Liver (tissue), 9 donors: ENCODE results near the gene MAPT. TPM values are rescaled to one million over a fixed set of nuclear protein-coding genes. Genes with fewer than 3 reads are reported as not detected.

Source experiments
- DNase-seq: peaks from one replicate; pipeline ENCODE4 v3.0.0-alpha.2; 2017; ENCODE audit warnings: low spot score
- H3K27ac ChIP-seq, 2 donors: one replicate each; pipeline ENCODE4 v1.7.0; 2013; ENCODE audit warnings: inconsistent platforms in 2 of 2, low read length in 2 of 2, control low read depth in 1 of 2, low read depth in 1 of 2, mild to moderate bottlenecking in 1 of 2
- H3K27me3 ChIP-seq, 4 donors: one replicate each; pipeline versions ENCODE4 v1.6.1 to v1.7.0; 2013; ENCODE audit warnings: low read length in 3 of 4, inconsistent platforms in 1 of 4, mild to moderate bottlenecking in 1 of 4, moderate library complexity in 1 of 4; ENCODE audit not compliant: control insufficient read depth in 4 of 4, insufficient read depth in 4 of 4
- H3K36me3 ChIP-seq, 4 donors: one replicate each; pipeline versions ENCODE4 v1.6.1 to v1.7.0; 2013; ENCODE audit warnings: low read length in 3 of 4, mild to moderate bottlenecking in 3 of 4, low read depth in 1 of 4, moderate library complexity in 1 of 4; ENCODE audit not compliant: control insufficient read depth in 4 of 4, insufficient read depth in 3 of 4
- H3K4me1 ChIP-seq, 4 donors: one replicate each; pipeline versions ENCODE4 v1.6.1 to v1.7.0; 2013; ENCODE audit warnings: low read length in 3 of 4, mild to moderate bottlenecking in 3 of 4, moderate library complexity in 1 of 4; ENCODE audit not compliant: control insufficient read depth in 4 of 4, insufficient read depth in 4 of 4
- H3K4me3 ChIP-seq, 3 donors: one replicate each; pipeline versions ENCODE4 v1.6.1 to v1.7.0; 2013; ENCODE audit warnings: low read length in 3 of 3, control low read depth in 1 of 3, low read depth in 1 of 3, mild to moderate bottlenecking in 1 of 3
- H3K9ac ChIP-seq, 2 donors: one replicate each; pipeline ENCODE4 v1.7.0; 2013; ENCODE audit warnings: low read length in 2 of 2, mild to moderate bottlenecking in 2 of 2, moderate library complexity in 2 of 2, control low read depth in 1 of 2, low read depth in 1 of 2
- H3K9me3 ChIP-seq, 4 donors: one replicate each; pipeline versions ENCODE4 v1.6.1 to v1.7.0; 2013; ENCODE audit warnings: low read length in 3 of 4; ENCODE audit not compliant: control insufficient read depth in 4 of 4
- EGR1 ChIP-seq, 2 donors: IDR thresholded peaks; 2 replicates each; pipeline ENCODE4 v1.6.1; 2016 to 2018; ENCODE audit warnings: antibody characterized with exemption in 2 of 2, low read depth in 2 of 2
- FOXA1 ChIP-seq: IDR thresholded peaks from 2 replicates; pipeline ENCODE4 v1.6.1; 2016; ENCODE audit warnings: antibody characterized with exemption
- FOXA2 ChIP-seq: IDR thresholded peaks from 2 replicates; pipeline ENCODE4 v1.6.1; 2016; ENCODE audit warnings: antibody characterized with exemption
- GABPA ChIP-seq, 2 donors: IDR thresholded peaks in 1 of 2; conservative IDR thresholded peaks in 1 of 2; 2 replicates each; pipeline ENCODE4 v1.6.1; 2016; ENCODE audit warnings: antibody characterized with exemption in 2 of 2, mild to moderate bottlenecking in 1 of 2, moderate library complexity in 1 of 2
- HNF4A ChIP-seq, 2 donors: conservative IDR thresholded peaks; 2 replicates each; pipeline ENCODE4 v1.6.1; 2016; ENCODE audit warnings: antibody characterized with exemption in 2 of 2, mild to moderate bottlenecking in 2 of 2
- HNF4G ChIP-seq: IDR thresholded peaks from 2 replicates; pipeline ENCODE4 v1.6.1; 2016; ENCODE audit warnings: antibody characterized with exemption
- JUND ChIP-seq, 2 donors: IDR thresholded peaks; 2 replicates each; pipeline ENCODE4 v1.6.1; 2016; ENCODE audit warnings: antibody characterized with exemption in 2 of 2
- NR2F2 ChIP-seq: IDR thresholded peaks from 2 replicates; pipeline ENCODE4 v1.6.1; 2016; ENCODE audit warnings: antibody characterized with exemption
- RAD21 ChIP-seq, 2 donors: IDR thresholded peaks; 2 replicates each; pipeline ENCODE4 v1.6.1; 2016; ENCODE audit warnings: antibody characterized with exemption in 2 of 2, mild to moderate bottlenecking in 2 of 2
- RXRA ChIP-seq, 2 donors: IDR thresholded peaks; 2 replicates each; pipeline ENCODE4 v1.6.1; 2017 to 2018; ENCODE audit warnings: antibody characterized with exemption in 2 of 2, mild to moderate bottlenecking in 1 of 2
- SP1 ChIP-seq: IDR thresholded peaks from 2 replicates; pipeline ENCODE4 v1.6.1; 2018; ENCODE audit warnings: antibody characterized with exemption, mild to moderate bottlenecking
- YY1 ChIP-seq: IDR thresholded peaks from 2 replicates; pipeline ENCODE4 v1.6.1; 2016; ENCODE audit warnings: antibody characterized with exemption, mild to moderate bottlenecking
- WGBS: extraction: QIAGEN DNeasy Blood & Tissue Kit; methylation state at CpG from one replicate; pipeline ENCODE4 v1.1.7; 2013; 5-methylcytosine and 5-hydroxymethylcytosine counted together
- polyA plus RNA-seq, 2 donors: library from polyadenylated mRNA; stranded (reverse) in 1 of 2; unstranded in 1 of 2; fragments of 200-250 nt in 1 of 2; fragments of >200 nt in 1 of 2; fragmentation: Nextera tagmentation in 1 of 2; extraction: Ambion mirVana in 1 of 2; gene quantifications; one replicate each; pipeline versions ENCODE4 v1.2.1 to v1.2.3, GENCODE V29; 2013 to 2015
- total RNA-seq, 2 donors: library from RNA; depleted of rRNA; stranded (reverse); fragments of >200 nt; gene quantifications; one replicate each; pipeline ENCODE4 v1.2.3, GENCODE V29; 2014
- TF ChIP-seq, protein P1 (sequence below): fragments of 150-350 bp; IDR thresholded peaks from 2 replicates; pipeline ENCODE4 v1.5.1; 2017; ENCODE audit warnings: improper control_type of control experiment, low read depth, low read length; ENCODE audit not compliant: missing input control
- TF ChIP-seq, protein P2 (sequence below): IDR thresholded peaks from 2 replicates; pipeline ENCODE4 v1.6.1; 2016; ENCODE audit warnings: antibody characterized with exemption
- TF ChIP-seq, protein P3 (sequence below): IDR thresholded peaks from 2 replicates; pipeline ENCODE4 v1.6.1; 2016; ENCODE audit warnings: antibody characterized with exemption, mild to moderate bottlenecking
- TF ChIP-seq, protein P4 (sequence below): IDR thresholded peaks from 2 replicates; pipeline ENCODE4 v1.6.1; 2016; ENCODE audit warnings: antibody characterized with exemption
- TF ChIP-seq, protein P5 (sequence below): IDR thresholded peaks from 2 replicates; pipeline ENCODE4 v1.6.1; 2016; ENCODE audit warnings: antibody characterized with exemption
- donor health status: healthy.
- donor health status: healthy.
- donor health status: healthy.
- donor health status: healthy.
- donor health status: healthy.

The MAPT gene
- total and polyA plus RNA-seq, 4 donors, result 0.05 to 0.67 (median 0.27) TPM

DNA sequence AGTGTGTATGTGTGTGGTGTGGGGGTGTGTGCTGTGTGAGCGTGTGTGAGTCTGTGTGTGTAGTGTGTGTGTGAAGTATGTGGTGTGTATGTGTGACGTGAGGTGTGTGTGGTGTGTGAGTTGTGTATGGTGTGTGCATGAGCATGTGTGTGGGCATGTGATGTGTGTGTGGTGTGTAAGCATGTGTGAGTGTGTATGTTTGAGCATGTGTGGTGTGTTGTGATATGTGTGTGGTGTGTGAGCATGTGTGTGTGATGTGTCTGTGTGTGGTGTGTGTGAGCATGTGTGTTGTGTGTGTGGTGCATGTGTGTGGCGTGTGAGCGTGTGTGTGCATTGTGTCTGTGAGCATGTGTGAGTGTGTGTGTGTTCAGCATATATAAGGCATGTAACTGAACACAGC, 20.9 kb downstream of the MAPT start:
- H3K4me1 ChIP-seq, result peaks cover 0 to 27% (median 0%) of the 10 kb centered on the region in 4 donors
- H3K36me3 ChIP-seq, result peaks cover 0 to 3% (median 1%) of the 10 kb centered on the region in 4 donors
- H3K27me3 ChIP-seq, result no peaks in the 10 kb centered on the region
- TF ChIP-seq HNF4A (conservative IDR thresholded peaks at IDR 0.05) (no peak), HNF4G (no peak), GABPA (IDR thresholded peaks at IDR 0.05 in 1 of 2, conservative IDR thresholded peaks at IDR 0.05 in 1 of 2) (no peak), FOXA1 (no peak), RAD21 (IDR thresholded peaks at IDR 0.05) (no peak), RXRA (IDR thresholded peaks at IDR 0.05) (no peak), FOXA2 (no peak), EGR1 (IDR thresholded peaks at IDR 0.05; ENCODE audit: low read depth in 2 of 2) (no peak), NR2F2 (no peak), YY1 (no peak)
- TF ChIP-seq, protein P1, sequence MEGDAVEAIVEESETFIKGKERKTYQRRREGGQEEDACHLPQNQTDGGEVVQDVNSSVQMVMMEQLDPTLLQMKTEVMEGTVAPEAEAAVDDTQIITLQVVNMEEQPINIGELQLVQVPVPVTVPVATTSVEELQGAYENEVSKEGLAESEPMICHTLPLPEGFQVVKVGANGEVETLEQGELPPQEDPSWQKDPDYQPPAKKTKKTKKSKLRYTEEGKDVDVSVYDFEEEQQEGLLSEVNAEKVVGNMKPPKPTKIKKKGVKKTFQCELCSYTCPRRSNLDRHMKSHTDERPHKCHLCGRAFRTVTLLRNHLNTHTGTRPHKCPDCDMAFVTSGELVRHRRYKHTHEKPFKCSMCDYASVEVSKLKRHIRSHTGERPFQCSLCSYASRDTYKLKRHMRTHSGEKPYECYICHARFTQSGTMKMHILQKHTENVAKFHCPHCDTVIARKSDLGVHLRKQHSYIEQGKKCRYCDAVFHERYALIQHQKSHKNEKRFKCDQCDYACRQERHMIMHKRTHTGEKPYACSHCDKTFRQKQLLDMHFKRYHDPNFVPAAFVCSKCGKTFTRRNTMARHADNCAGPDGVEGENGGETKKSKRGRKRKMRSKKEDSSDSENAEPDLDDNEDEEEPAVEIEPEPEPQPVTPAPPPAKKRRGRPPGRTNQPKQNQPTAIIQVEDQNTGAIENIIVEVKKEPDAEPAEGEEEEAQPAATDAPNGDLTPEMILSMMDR, result no peak
- TF ChIP-seq, protein P2, sequence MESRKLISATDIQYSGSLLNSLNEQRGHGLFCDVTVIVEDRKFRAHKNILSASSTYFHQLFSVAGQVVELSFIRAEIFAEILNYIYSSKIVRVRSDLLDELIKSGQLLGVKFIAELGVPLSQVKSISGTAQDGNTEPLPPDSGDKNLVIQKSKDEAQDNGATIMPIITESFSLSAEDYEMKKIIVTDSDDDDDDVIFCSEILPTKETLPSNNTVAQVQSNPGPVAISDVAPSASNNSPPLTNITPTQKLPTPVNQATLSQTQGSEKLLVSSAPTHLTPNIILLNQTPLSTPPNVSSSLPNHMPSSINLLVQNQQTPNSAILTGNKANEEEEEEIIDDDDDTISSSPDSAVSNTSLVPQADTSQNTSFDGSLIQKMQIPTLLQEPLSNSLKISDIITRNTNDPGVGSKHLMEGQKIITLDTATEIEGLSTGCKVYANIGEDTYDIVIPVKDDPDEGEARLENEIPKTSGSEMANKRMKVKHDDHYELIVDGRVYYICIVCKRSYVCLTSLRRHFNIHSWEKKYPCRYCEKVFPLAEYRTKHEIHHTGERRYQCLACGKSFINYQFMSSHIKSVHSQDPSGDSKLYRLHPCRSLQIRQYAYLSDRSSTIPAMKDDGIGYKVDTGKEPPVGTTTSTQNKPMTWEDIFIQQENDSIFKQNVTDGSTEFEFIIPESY, result no peak
- TF ChIP-seq, protein P3, sequence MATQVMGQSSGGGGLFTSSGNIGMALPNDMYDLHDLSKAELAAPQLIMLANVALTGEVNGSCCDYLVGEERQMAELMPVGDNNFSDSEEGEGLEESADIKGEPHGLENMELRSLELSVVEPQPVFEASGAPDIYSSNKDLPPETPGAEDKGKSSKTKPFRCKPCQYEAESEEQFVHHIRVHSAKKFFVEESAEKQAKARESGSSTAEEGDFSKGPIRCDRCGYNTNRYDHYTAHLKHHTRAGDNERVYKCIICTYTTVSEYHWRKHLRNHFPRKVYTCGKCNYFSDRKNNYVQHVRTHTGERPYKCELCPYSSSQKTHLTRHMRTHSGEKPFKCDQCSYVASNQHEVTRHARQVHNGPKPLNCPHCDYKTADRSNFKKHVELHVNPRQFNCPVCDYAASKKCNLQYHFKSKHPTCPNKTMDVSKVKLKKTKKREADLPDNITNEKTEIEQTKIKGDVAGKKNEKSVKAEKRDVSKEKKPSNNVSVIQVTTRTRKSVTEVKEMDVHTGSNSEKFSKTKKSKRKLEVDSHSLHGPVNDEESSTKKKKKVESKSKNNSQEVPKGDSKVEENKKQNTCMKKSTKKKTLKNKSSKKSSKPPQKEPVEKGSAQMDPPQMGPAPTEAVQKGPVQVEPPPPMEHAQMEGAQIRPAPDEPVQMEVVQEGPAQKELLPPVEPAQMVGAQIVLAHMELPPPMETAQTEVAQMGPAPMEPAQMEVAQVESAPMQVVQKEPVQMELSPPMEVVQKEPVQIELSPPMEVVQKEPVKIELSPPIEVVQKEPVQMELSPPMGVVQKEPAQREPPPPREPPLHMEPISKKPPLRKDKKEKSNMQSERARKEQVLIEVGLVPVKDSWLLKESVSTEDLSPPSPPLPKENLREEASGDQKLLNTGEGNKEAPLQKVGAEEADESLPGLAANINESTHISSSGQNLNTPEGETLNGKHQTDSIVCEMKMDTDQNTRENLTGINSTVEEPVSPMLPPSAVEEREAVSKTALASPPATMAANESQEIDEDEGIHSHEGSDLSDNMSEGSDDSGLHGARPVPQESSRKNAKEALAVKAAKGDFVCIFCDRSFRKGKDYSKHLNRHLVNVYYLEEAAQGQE, result no peak
- TF ChIP-seq, protein P4, sequence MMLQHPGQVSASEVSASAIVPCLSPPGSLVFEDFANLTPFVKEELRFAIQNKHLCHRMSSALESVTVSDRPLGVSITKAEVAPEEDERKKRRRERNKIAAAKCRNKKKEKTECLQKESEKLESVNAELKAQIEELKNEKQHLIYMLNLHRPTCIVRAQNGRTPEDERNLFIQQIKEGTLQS, result no peak
- TF ChIP-seq, protein P5, sequence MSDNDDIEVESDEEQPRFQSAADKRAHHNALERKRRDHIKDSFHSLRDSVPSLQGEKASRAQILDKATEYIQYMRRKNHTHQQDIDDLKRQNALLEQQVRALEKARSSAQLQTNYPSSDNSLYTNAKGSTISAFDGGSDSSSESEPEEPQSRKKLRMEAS, result no peak
- 81% methylated on average over 4 of the region's 4 CpGs for WGBS
- no peak for DNase-seq
- H3K9ac ChIP-seq, result no peak overlapping the region
- H3K27ac ChIP-seq, result no peak overlapping the region
- peaks cover 0 to 2% (median 0%) of the 10 kb centered on the region in 4 donors for H3K9me3 ChIP-seq
- H3K4me3 ChIP-seq, result no peak overlapping the region

DNA sequence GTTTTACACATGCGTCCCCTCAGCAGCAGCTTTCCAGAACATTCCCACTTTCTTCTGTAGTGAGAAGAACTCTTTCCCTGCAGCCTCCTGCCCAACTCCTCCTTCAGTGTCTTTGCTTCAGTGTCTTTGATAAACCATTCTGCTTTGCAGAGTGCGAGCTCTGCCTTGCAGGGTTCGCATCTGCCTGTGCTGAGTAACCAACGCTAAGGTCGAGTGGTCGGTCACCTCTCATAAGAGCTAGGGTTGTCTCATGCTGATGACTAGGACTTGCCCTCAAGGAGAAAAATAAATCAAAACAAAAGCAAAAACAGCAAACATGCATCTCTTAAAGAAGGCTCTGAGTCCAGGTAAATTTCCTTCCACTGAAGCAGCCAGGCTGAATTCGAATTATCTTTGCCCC, 22.7 kb downstream of the MAPT start:
- H3K4me3 ChIP-seq, result no peak overlapping the region
- WGBS, result 87% methylated on average over 7 of the region's 7 CpGs
- H3K4me1 ChIP-seq, result peaks cover 0 to 27% (median under 1%) of the 10 kb centered on the region in 4 donors
- no peak overlapping the region for H3K27ac ChIP-seq
- H3K9me3 ChIP-seq, result peaks cover 0 to 2% (median 0%) of the 10 kb centered on the region in 4 donors
- H3K9ac ChIP-seq, result no peak overlapping the region
- H3K36me3 ChIP-seq, result peaks cover 0 to 20% (median 12%) of the 10 kb centered on the region in 4 donors
- no peaks in the 10 kb centered on the region for H3K27me3 ChIP-seq
- DNase-seq, result no peak
- TF ChIP-seq SP1 (no peak), NR2F2 (no peak), RAD21 (IDR thresholded peaks at IDR 0.05) (no peak), GABPA (IDR thresholded peaks at IDR 0.05 in 1 of 2, conservative IDR thresholded peaks at IDR 0.05 in 1 of 2) (no peak), HNF4A (conservative IDR thresholded peaks at IDR 0.05) (no peak), FOXA2 (no peak), JUND (IDR thresholded peaks at IDR 0.05) (no peak), FOXA1 (no peak), EGR1 (IDR thresholded peaks at IDR 0.05; ENCODE audit: low read depth in 2 of 2) (no peak)
- TF ChIP-seq, protein P1, result no peak
- TF ChIP-seq, protein P3, result no peak
- TF ChIP-seq, protein P5, result no peak
